NCI-H146 treated with DMSO at 0.1 percent for 48 hours (cell line): ENCODE measurements around the gene EXD3.
"Not testable (repeated sequence)": the region's sequence is repeated elsewhere in the genome, so short reads cannot be mapped to it uniquely, and the experiment has no call there.

ENCODE experiments used
- DNase-seq: peaks from one replicate; lab custom pipeline; 2025; ENCODE audit not compliant: unreplicated experiment; lab: John Stamatoyannopoulos, UW

The EXD3 gene

GRCh38 chr9:137458194-137459151, 35.5 kb upstream of the EXD3 start:
- no peak for DNase-seq

GRCh38 chr9:137457406-137458193, 34.6 kb upstream of the EXD3 start:
- DNase-seq = no peak

GRCh38 chr9:137456864-137457405, 34.0 kb upstream of the EXD3 start:
- no peak for DNase-seq

GRCh38 chr9:137456061-137456863, 33.3 kb upstream of the EXD3 start:
- no peak for DNase-seq

GRCh38 chr9:137455359-137455991, 32.5 kb upstream of the EXD3 start:
- no peak for DNase-seq

- DNase-seq = no peak
Measured at GRCh38 chr9:137454597-137455358, 31.8 kb upstream of the EXD3 start.

- no peak for DNase-seq
Measured at GRCh38 chr9:137454145-137454596, 31.2 kb upstream of the EXD3 start.

- no peak for DNase-seq
Measured at GRCh38 chr9:137453643-137454081, 30.7 kb upstream of the EXD3 start.

- no peak for DNase-seq
Measured at GRCh38 chr9:137452761-137453642, 30.0 kb upstream of the EXD3 start.

GRCh38 chr9:137452006-137452760, 29.2 kb upstream of the EXD3 start:
- no peak for DNase-seq

- not testable (repeated sequence) for DNase-seq
Measured at GRCh38 chr9:137451264-137452005, 28.5 kb upstream of the EXD3 start.

GRCh38 chr9:137450539-137451222, 27.7 kb upstream of the EXD3 start:
- not testable (repeated sequence) for DNase-seq

- no peak for DNase-seq
Measured at GRCh38 chr9:137449931-137450538, 27.1 kb upstream of the EXD3 start.

- DNase-seq = no peak
Measured at GRCh38 chr9:137449081-137449844, 26.3 kb upstream of the EXD3 start.

- DNase-seq = no peak
Measured at GRCh38 chr9:137448602-137448962, 25.6 kb upstream of the EXD3 start.
